PC-3 (cell line): ENCODE results near the gene NET1. TPM values are rescaled to one million over a fixed set of nuclear protein-coding genes. Genes with fewer than 3 reads are reported as not detected.
A peak's percentile ranks its signal among the peaks of the same experiment; 100 is the strongest.
"Not testable (repeated sequence)": the region's sequence is repeated elsewhere in the genome, so short reads cannot be mapped to it uniquely, and the experiment has no call there.

Experiments used
- ATAC-seq: fragments of 200-7000 bp; cut with Tn5 transposase; 2 replicates; pipeline ENCODE4 v1.9.1; 2020; ENCODE audit warnings: mild to moderate bottlenecking, moderate library complexity
- BruUV-seq: library from RNA; stranded (reverse); fragments of 400-500 nt; replicated peaks from 2 replicates; lab custom pipeline; 2021; lab: Mats Ljungman, UMichigan
- CTCF ChIA-PET: fragments of 300-600 bp; sonication (Branson Sonifier 250); formaldehyde crosslinking; loops from one replicate; lab custom pipeline; 2022; ENCODE audit warnings: antibody characterized with exemption; lab: Charles Lee
- POLR2A ChIA-PET: fragments of 300-600 bp; sonication (Branson Sonifier 250); formaldehyde crosslinking; loops from one replicate; lab custom pipeline; 2022; ENCODE audit warnings: antibody characterized with exemption; ENCODE audit not compliant: unreplicated experiment; lab: Charles Lee
- DNase-seq: peaks from one replicate; pipeline ENCODE4 v3.0.0-alpha.2; 2015
- H2AFZ ChIP-seq: fragments of 300-600 bp; sonication (generic); 2 replicates; pipeline ENCODE4 v1.6.0; 2016; ENCODE audit warnings: antibody characterized with exemption, low read length
- H3F3A ChIP-seq: fragments of 300-600 bp; sonication (generic); one replicate; pipeline ENCODE4 v1.6.0; 2017; ENCODE audit warnings: antibody characterized with exemption, low read length, control low read depth, mild to moderate bottlenecking; ENCODE audit not compliant: unreplicated experiment
- H3K27ac ChIP-seq: fragments of 300-600 bp; sonication (generic); 2 replicates; pipeline ENCODE4 v1.5.1; 2016; ENCODE audit warnings: mild to moderate bottlenecking, low read length
- H3K27me3 ChIP-seq: fragments of 300-600 bp; sonication (generic); 2 replicates; pipeline ENCODE4 v1.6.1; 2016; ENCODE audit warnings: low read length, mixed read lengths
- H3K36me3 ChIP-seq: fragments of 300-600 bp; sonication (generic); 2 replicates; pipeline ENCODE4 v1.6.1; 2016; ENCODE audit warnings: low read depth, mixed run types, low read length, mixed read lengths
- H3K4me1 ChIP-seq: fragments of 300-600 bp; sonication (generic); 2 replicates; pipeline ENCODE4 v1.5.1; 2016; ENCODE audit warnings: low read length; ENCODE audit not compliant: insufficient read depth
- H3K4me2 ChIP-seq: fragments of 300-600 bp; sonication (generic); 2 replicates; pipeline ENCODE4 v1.6.0; 2016; ENCODE audit warnings: low read length
- H3K4me3 ChIP-seq: fragments of 300-600 bp; sonication (generic); 2 replicates; pipeline ENCODE4 v1.5.1; 2016; ENCODE audit warnings: mild to moderate bottlenecking, low read length, mixed read lengths
- H3K79me2 ChIP-seq: fragments of 300-600 bp; sonication (generic); 2 replicates; pipeline ENCODE4 v1.6.1; 2017; ENCODE audit warnings: low read length, mixed read lengths
- H3K9ac ChIP-seq: fragments of 300-600 bp; sonication (generic); 2 replicates; pipeline ENCODE4 v1.6.0; 2016; ENCODE audit warnings: mild to moderate bottlenecking, low read length
- H3K9me2 ChIP-seq: fragments of 300-600 bp; sonication (generic); replicated peaks from 2 replicates; pipeline ENCODE4 v1.6.1; 2016; ENCODE audit warnings: mixed run types, low read length, mixed read lengths
- H3K9me3 ChIP-seq: fragments of 300-600 bp; sonication (generic); 2 replicates; pipeline ENCODE4 v1.6.1; 2016; ENCODE audit warnings: low read length, mixed read lengths
- H4K20me1 ChIP-seq: fragments of 300-600 bp; sonication (generic); 2 replicates; pipeline ENCODE4 v1.6.1; 2016; ENCODE audit warnings: low read length, mixed read lengths
- CTCF ChIP-seq: fragments of 300-600 bp; sonication (generic); conservative IDR thresholded peaks from 2 replicates; pipeline ENCODE4 v1.5.1; 2017; ENCODE audit warnings: antibody characterized with exemption, low read depth, mild to moderate bottlenecking, low read length
- EZH2 ChIP-seq: fragments of 300-600 bp; sonication (generic); IDR thresholded peaks from one replicate; pipeline ENCODE4 v1.6.1; 2017; ENCODE audit warnings: antibody characterized with exemption, mild to moderate bottlenecking, low read length; ENCODE audit not compliant: unreplicated experiment
- EZH2phosphoT487 ChIP-seq: fragments of 300-600 bp; sonication (generic); IDR thresholded peaks from 2 replicates; pipeline ENCODE4 v1.6.1; 2018; ENCODE audit warnings: mild to moderate bottlenecking, antibody characterized with exemption, low read length, borderline replicate concordance
- intact Hi-C: fragments of 100-400 bp; cut with micrococcal nuclease; formaldehyde crosslinking; loops from 2 replicates; pipeline ENCODE4 v1.9.0; 2023
- total RNA-seq: library from RNA; depleted of rRNA; stranded (reverse); fragments of >200 nt; gene quantifications from 2 replicates; pipeline ENCODE4 v1.2.3, GENCODE V29; 2014

Gene NET1
- total RNA-seq, 1 experiment from 2014 or later = 88.2 TPM

GRCh38 chr10:5404208-5405041, 7.9 kb upstream of the NET1 start, which contains the start of gene TUBAL3:
Gene TUBAL3, minus strand, starts transcription at chr10:5404828. Its CDS starts 36 bp downstream, at chr10:5404792.
- 0 out of 2 replicates have a peak within 1 kb of the TSS, but pooled peaks have one; percentile 11 for H3K27ac ChIP-seq
- H4K20me1 ChIP-seq = no peaks in the 10 kb centered on the region
- no peaks in the 10 kb centered on the region for H3K27me3 ChIP-seq
- DNase-seq (peak; percentile 7), ATAC-seq (peak; percentile 85)
- no peaks in the 10 kb centered on the region for H3K79me2 ChIP-seq
- POLR2A ChIA-PET = interaction anchor here (0.5 kb wide), 1 partner anchor 32 kb away, joined by 3 read pairs; no protein-coding TSS in a partner anchor
- peaks cover 6% of the 10 kb centered on the region; the same call in 1 of the 2 replicates for H3K4me1 ChIP-seq
- no peak within 1 kb of the TSS for H2AFZ ChIP-seq
- no peak within 1 kb of the TSS for H3K4me2 ChIP-seq
- CTCF ChIA-PET = interaction anchor here (0.5 kb wide), 1 partner anchor 589 kb away, joined by 3 read pairs; no protein-coding TSS in a partner anchor
- no peak within 1 kb of the TSS for H3K9ac ChIP-seq
- no peaks in the 10 kb centered on the region for H3F3A ChIP-seq
- intact Hi-C loops = loop anchor here (1.0 kb wide), 1 partner anchor 8 kb away; the partner anchor contains the start of gene NET1
- H3K4me3 ChIP-seq = no peak within 1 kb of the TSS
- no peaks in the 10 kb centered on the region for H3K9me2 ChIP-seq
- BruUV-seq = no TSS peak
- no peaks in the 10 kb centered on the region for H3K36me3 ChIP-seq
- no peaks in the 10 kb centered on the region for H3K9me3 ChIP-seq
- TF ChIP-seq EZH2phosphoT487 (no peak), EZH2 (no peak), CTCF (no peak)

GRCh38 chr10:5406918-5407317, 5.4 kb upstream of the NET1 start:
- H3F3A ChIP-seq = no peaks in the 10 kb centered on the region
- H4K20me1 ChIP-seq = no peaks in the 10 kb centered on the region
- TF ChIP-seq EZH2phosphoT487 (no peak), EZH2 (no peak), CTCF (no peak)
- DNase-seq (no peak), ATAC-seq (no peak)
- ChIA-PET POLR2A (no interaction called here), CTCF (no interaction called here)
- H3K9me3 ChIP-seq = no peaks in the 10 kb centered on the region
- H3K79me2 ChIP-seq = no peaks in the 10 kb centered on the region
- H3K9me2 ChIP-seq = no peaks in the 10 kb centered on the region
- H3K36me3 ChIP-seq = no peaks in the 10 kb centered on the region
- H3K9ac ChIP-seq = no peak overlapping the region
- no peak overlapping the region for H2AFZ ChIP-seq
- H3K4me1 ChIP-seq = peaks cover 6% of the 10 kb centered on the region; the same call in 1 of the 2 replicates
- intact Hi-C loops = no loop called here
- no TSS peak for BruUV-seq
- no peak overlapping the region for H3K27ac ChIP-seq
- no peak overlapping the region for H3K4me3 ChIP-seq
- H3K4me2 ChIP-seq = no peak overlapping the region
- H3K27me3 ChIP-seq = no peaks in the 10 kb centered on the region

GRCh38 chr10:5410787-5411186, 1.6 kb upstream of the NET1 start:
- H3K36me3 ChIP-seq, H3K9me2 ChIP-seq, H3K9me3 ChIP-seq, H3K9ac ChIP-seq, H3K27me3 ChIP-seq, H3F3A ChIP-seq, ATAC-seq, H3K4me2 ChIP-seq, H3K4me3 ChIP-seq, POLR2A ChIA-PET, BruUV-seq, H2AFZ ChIP-seq, intact Hi-C loops, H3K27ac ChIP-seq, H4K20me1 ChIP-seq, DNase-seq, H3K4me1 ChIP-seq: not testable (repeated sequence)
- peaks cover 29% of the 10 kb centered on the region for H3K79me2 ChIP-seq
- CTCF ChIA-PET = interaction anchor here (0.6 kb wide), 1 partner anchor 23 kb away, joined by 3 read pairs; no protein-coding TSS in a partner anchor
